H9 (cell line): ENCODE results near the gene PIM3. TPM values are rescaled to one million over a fixed set of nuclear protein-coding genes. Genes with fewer than 3 reads are reported as not detected.

Experiments used
- DNase-seq: peaks from one replicate; pipeline ENCODE4 v3.0.0-alpha.2; 2017
- H2AFZ ChIP-seq: one replicate; pipeline ENCODE4 v1.6.1; 2013; ENCODE audit warnings: mild to moderate bottlenecking, low read length, control low read depth, moderate library complexity
- H2AK5ac ChIP-seq: 2 replicates; pipeline ENCODE4 v1.6.1; 2013; ENCODE audit warnings: low read length, control low read depth, mixed read lengths; ENCODE audit not compliant: insufficient read length
- H2BK120ac ChIP-seq: one replicate; pipeline ENCODE4 v1.6.1; 2013; ENCODE audit warnings: low read depth, mild to moderate bottlenecking, low read length, control low read depth, inconsistent platforms; ENCODE audit not compliant: poor library complexity, severe bottlenecking
- H2BK12ac ChIP-seq: 2 replicates; pipeline ENCODE4 v1.6.1; 2013; ENCODE audit warnings: low read length, control low read depth, mixed read lengths, low read depth; ENCODE audit not compliant: insufficient read length
- H2BK15ac ChIP-seq: 2 replicates; pipeline ENCODE4 v1.6.1; 2013; ENCODE audit warnings: low read depth, low read length, control low read depth
- H2BK20ac ChIP-seq: one replicate; pipeline ENCODE4 v1.6.1; 2013; ENCODE audit warnings: low read depth, mild to moderate bottlenecking, low read length, control low read depth, inconsistent platforms; ENCODE audit not compliant: poor library complexity, severe bottlenecking
- H2BK5ac ChIP-seq: 2 replicates; pipeline ENCODE4 v1.6.1; 2013; ENCODE audit warnings: low read length, control low read depth, mixed read lengths; ENCODE audit not compliant: insufficient read length
- H3K14ac ChIP-seq: 2 replicates; pipeline ENCODE4 v1.6.1; 2013; ENCODE audit warnings: low read length, control low read depth; ENCODE audit not compliant: insufficient read depth
- H3K18ac ChIP-seq: 2 replicates; pipeline ENCODE4 v1.6.1; 2013; ENCODE audit warnings: low read depth, mild to moderate bottlenecking, mixed read lengths, low read length, control low read depth; ENCODE audit not compliant: insufficient read length
- H3K23ac ChIP-seq: 2 replicates; pipeline ENCODE4 v1.6.1; 2013; ENCODE audit warnings: low read length, control low read depth, mixed read lengths, low read depth; ENCODE audit not compliant: insufficient read length
- H3K23me2 ChIP-seq: 2 replicates; pipeline ENCODE4 v1.6.1; 2013; ENCODE audit warnings: low read depth, mild to moderate bottlenecking, mixed read lengths, low read length, control low read depth; ENCODE audit not compliant: insufficient read length, poor library complexity, severe bottlenecking
- H3K27ac ChIP-seq: 2 replicates; pipeline ENCODE4 v1.5.1; 2013; ENCODE audit warnings: low read length, control low read depth, mixed read lengths, low read depth; ENCODE audit not compliant: insufficient read length
- H3K27me3 ChIP-seq: 2 replicates; pipeline ENCODE4 v1.6.1; 2013; ENCODE audit warnings: low read length, control low read depth, inconsistent platforms; ENCODE audit not compliant: insufficient read depth
- H3K4ac ChIP-seq: 2 replicates; pipeline ENCODE4 v1.6.1; 2013; ENCODE audit warnings: low read depth, mild to moderate bottlenecking, control low read depth, inconsistent platforms, low read length, moderate library complexity
- H3K4me1 ChIP-seq: 2 replicates; pipeline ENCODE4 v1.6.1; 2013; ENCODE audit warnings: low read length, control low read depth, inconsistent platforms; ENCODE audit not compliant: insufficient read depth
- H3K4me2 ChIP-seq: 2 replicates; pipeline ENCODE4 v1.6.1; 2013; ENCODE audit warnings: low read length, control low read depth, mixed read lengths; ENCODE audit not compliant: insufficient read length, insufficient read depth
- H3K56ac ChIP-seq: 2 replicates; pipeline ENCODE4 v1.6.1; 2013; ENCODE audit warnings: low read depth, mild to moderate bottlenecking, mixed read lengths, low read length, control low read depth; ENCODE audit not compliant: insufficient read length
- H3K79me1 ChIP-seq: 2 replicates; pipeline ENCODE4 v1.6.1; 2013; ENCODE audit warnings: low read depth, mild to moderate bottlenecking, moderate library complexity, low read length, control low read depth, inconsistent platforms; ENCODE audit not compliant: insufficient read depth, poor library complexity, severe bottlenecking
- H3K79me2 ChIP-seq: 2 replicates; pipeline ENCODE4 v1.6.1; 2013; ENCODE audit warnings: low read length, control low read depth, inconsistent platforms; ENCODE audit not compliant: insufficient read depth
- H3K9ac ChIP-seq: 2 replicates; pipeline ENCODE4 v1.6.1; 2013; ENCODE audit warnings: low read length, control low read depth, mixed read lengths; ENCODE audit not compliant: insufficient read length; ENCODE audit errors: extremely low read depth
- H3K9me3 ChIP-seq: one replicate; pipeline ENCODE4 v1.6.1; 2013; ENCODE audit warnings: low read depth, low read length, inconsistent platforms; ENCODE audit not compliant: control insufficient read depth
- H3T11ph ChIP-seq: one replicate; pipeline ENCODE4 v1.6.1; 2013; ENCODE audit warnings: mild to moderate bottlenecking, low read length, control low read depth, inconsistent platforms
- H4K20me1 ChIP-seq: one replicate; pipeline ENCODE4 v1.6.1; 2013; ENCODE audit not compliant: control insufficient read depth, insufficient read length, insufficient read depth
- H4K5ac ChIP-seq: 2 replicates; pipeline ENCODE4 v1.6.1; 2013; ENCODE audit warnings: low read depth, mild to moderate bottlenecking, mixed read lengths, low read length, control low read depth; ENCODE audit not compliant: insufficient read length
- H4K8ac ChIP-seq: replicated peaks from 2 replicates; pipeline ENCODE4 v1.6.1; 2013; ENCODE audit warnings: low read length, control low read depth, mixed read lengths, low read depth; ENCODE audit not compliant: insufficient read length
- H4K91ac ChIP-seq: 2 replicates; pipeline ENCODE4 v1.6.1; 2013; ENCODE audit warnings: low read depth, mild to moderate bottlenecking, moderate library complexity, mixed read lengths, low read length, control low read depth; ENCODE audit not compliant: insufficient read length
- H3K27ac Mint-ChIP-seq, 3 experiments: 2 replicates in 2 of 3; 3 replicates in 1 of 3; pipeline ENCODE4 v1.8.0; 2020 to 2021; ENCODE audit warnings: mixed read lengths in 3 of 3, mild to moderate bottlenecking in 1 of 3, moderate library complexity in 1 of 3
- H3K27me3 Mint-ChIP-seq: 2 replicates; pipeline ENCODE4 v1.8.0; 2021; ENCODE audit warnings: low read depth, mild to moderate bottlenecking, moderate library complexity, mixed read lengths
- H3K36me3 Mint-ChIP-seq, 3 experiments: 2 replicates in 2 of 3; 3 replicates in 1 of 3; pipeline ENCODE4 v1.8.0; 2020 to 2021; ENCODE audit warnings: low read depth in 3 of 3, mixed read lengths in 3 of 3; ENCODE audit not compliant: insufficient read depth in 1 of 3
- H3K4me1 Mint-ChIP-seq, 2 experiments: 2 replicates each; pipeline ENCODE4 v1.8.0; 2020; ENCODE audit warnings: mixed read lengths in 2 of 2
- H3K4me3 Mint-ChIP-seq, 2 experiments: 2 replicates in 1 of 2; 3 replicates in 1 of 2; pipeline ENCODE4 v1.8.0; 2020 to 2021; ENCODE audit warnings: mild to moderate bottlenecking in 2 of 2, mixed read lengths in 2 of 2, moderate library complexity in 1 of 2
- H3K9me3 Mint-ChIP-seq, 2 experiments: 2 replicates in 1 of 2; 3 replicates in 1 of 2; pipeline ENCODE4 v1.8.0; 2020; ENCODE audit warnings: mild to moderate bottlenecking in 2 of 2, mixed read lengths in 2 of 2, moderate library complexity in 1 of 2
- CTCF ChIP-seq: fragments of 200-600 bp; sonication (generic); conservative IDR thresholded peaks from 3 replicates; pipeline ENCODE4 v1.8.0; 2021; ENCODE audit warnings: antibody characterized with exemption, mild to moderate bottlenecking
- WGBS: extraction: QIAGEN DNeasy Blood & Tissue Kit; methylation state at CpG from one replicate; pipeline ENCODE4 v1.1.7; 2013; ENCODE audit warnings: missing lambda C conversion rate, low lambda C conversion rate, mixed read lengths; ENCODE audit not compliant: insufficient read length; ENCODE audit errors: extremely low coverage; 5-methylcytosine and 5-hydroxymethylcytosine counted together
- total RNA-seq: library from RNA; stranded (reverse); gene quantifications from 2 replicates; pipeline ENCODE4 v1.2.1, GENCODE V29; 2021

The PIM3 gene
- total RNA-seq, 1 experiment from 2014 or later = 43.4 TPM

- H2AFZ ChIP-seq = no peak overlapping the region
- peaks cover 9 to 14% of the 10 kb centered on the region in 2 experiments for H3K4me1 Mint-ChIP-seq
- no peaks in the 10 kb centered on the region for H3K9me3 ChIP-seq
- H3K18ac ChIP-seq = no peak overlapping the region
- no peak overlapping the region for H4K5ac ChIP-seq
- H3K4me1 ChIP-seq = peaks cover 2% of the 10 kb centered on the region; the same call in 1 of the 2 replicates
- H2BK12ac ChIP-seq = no peak overlapping the region
- H3K27ac ChIP-seq = no peak overlapping the region
- no peaks in the 10 kb centered on the region for H4K20me1 ChIP-seq
- no peak overlapping the region for H3K9ac ChIP-seq
- H3K56ac ChIP-seq = no peak overlapping the region
- H3K27me3 ChIP-seq = no peaks in the 10 kb centered on the region; the same call in 1 of the 2 replicates
- H3K9me3 Mint-ChIP-seq = no peaks in the 10 kb centered on the region
- H2AK5ac ChIP-seq = no peak overlapping the region
- H3T11ph ChIP-seq = no peak overlapping the region
- no peak overlapping the region for H3K4me2 ChIP-seq
- H3K23ac ChIP-seq = no peak overlapping the region
- no peak overlapping the region for H4K91ac ChIP-seq
- no peak for DNase-seq
- H2BK5ac ChIP-seq = no peak overlapping the region
- H3K27me3 Mint-ChIP-seq = peaks cover 14% of the 10 kb centered on the region
- H3K79me2 ChIP-seq = no peaks in the 10 kb centered on the region
- H2BK120ac ChIP-seq = no peak overlapping the region
- no peak overlapping the region for H2BK15ac ChIP-seq
- no peak overlapping the region for H3K4ac ChIP-seq
- no CpG with 5 or more reads among the region's 16 CpGs for WGBS
- no peaks in the 10 kb centered on the region for H3K36me3 Mint-ChIP-seq
- H2BK20ac ChIP-seq = no peak overlapping the region
- H3K23me2 ChIP-seq = peaks cover 9% of the 10 kb centered on the region
- no peak overlapping the region for H4K8ac ChIP-seq
- H3K4me3 Mint-ChIP-seq = no peak overlapping the region
- no peaks in the 10 kb centered on the region for H3K79me1 ChIP-seq
- H3K27ac Mint-ChIP-seq = no peak overlapping the region
- TF ChIP-seq CTCF = no peak
- no peak overlapping the region for H3K14ac ChIP-seq
These were observed 25.0 kb upstream of the PIM3 start for GRCh38 chr22:49935561-49935960.
